IPS DF 19.7 (cell line): ENCODE measurements around the gene ZNF267.
"Not testable (repeated sequence)": the region's sequence is repeated elsewhere in the genome, so short reads cannot be mapped to it uniquely, and the experiment has no call there.

Experiments
- DNase-seq: peaks from one replicate; pipeline ENCODE4 v3.0.0-alpha.2; 2013; ENCODE audit warnings: low read depth, low spot score

ZNF267 gene

GRCh38 chr16:31873556-31874365 lies at the start of gene ZNF267:
ZNF267 (plus strand) TSS chr16:31873807; CDS start chr16:31873967, 160 bp downstream.
- DNase-seq: no peak

GRCh38 chr16:31833047-31833446 lies 40.6 kb upstream of the ZNF267 start:
- DNase-seq: no peak

GRCh38 chr16:31836396-31836795 lies 37.2 kb upstream of the ZNF267 start:
- not testable (repeated sequence) for DNase-seq

- peak; percentile 2 for DNase-seq
These were observed 30.7 kb upstream of the ZNF267 start for GRCh38 chr16:31842864-31843263.

- DNase-seq: not testable (repeated sequence)
These were observed 25.0 kb upstream of the ZNF267 start for GRCh38 chr16:31848572-31848971.

- DNase-seq: no peak
These were observed 20.3 kb upstream of the ZNF267 start for GRCh38 chr16:31853291-31853690.

GRCh38 chr16:31860508-31860907 lies 13.1 kb upstream of the ZNF267 start:
- no peak for DNase-seq

- DNase-seq: no peak
These were observed 12.2 kb upstream of the ZNF267 start for GRCh38 chr16:31861455-31861854.

- DNase-seq: no peak
These were observed 10.8 kb upstream of the ZNF267 start for GRCh38 chr16:31862761-31863160.

GRCh38 chr16:31868164-31868563 lies 5.4 kb upstream of the ZNF267 start:
- DNase-seq: no peak

GRCh38 chr16:31868691-31869167 lies 4.9 kb upstream of the ZNF267 start:
- no peak for DNase-seq

- DNase-seq: no peak
These were observed 4.0 kb upstream of the ZNF267 start for GRCh38 chr16:31869511-31870201.

- no peak for DNase-seq
These were observed 2.8 kb upstream of the ZNF267 start for GRCh38 chr16:31870809-31871208.

GRCh38 chr16:31871510-31871909 lies 2.1 kb upstream of the ZNF267 start:
- DNase-seq: no peak

GRCh38 chr16:31872201-31872600 lies 1.4 kb upstream of the ZNF267 start:
- no peak for DNase-seq

- DNase-seq: no peak
These were observed 932 bp downstream of the ZNF267 start for GRCh38 chr16:31874366-31875111.

GRCh38 chr16:31875112-31875803 lies 1.7 kb downstream of the ZNF267 start:
- no peak for DNase-seq

GRCh38 chr16:31875928-31876547 lies 2.4 kb downstream of the ZNF267 start:
- DNase-seq: no peak

GRCh38 chr16:31876951-31877828 lies 3.6 kb downstream of the ZNF267 start:
- no peak for DNase-seq
